Choroid plexus epithelial cell (primary cell): ENCODE results near the gene PPM1L.

Experiments
- DNase-seq: peaks from one replicate; pipeline ENCODE4 v3.0.0-alpha.2; 2010; ENCODE audit warnings: low read depth
- H3K4me3 ChIP-seq: 2 replicates; pipeline ENCODE4 v1.5.1; 2011; ENCODE audit warnings: low read depth, mild to moderate bottlenecking, control low read depth, low read length, moderate library complexity
- TF ChIP-seq, protein P1 (sequence below): conservative IDR thresholded peaks from 2 replicates; pipeline ENCODE4 v1.5.1; 2011; ENCODE audit warnings: low read depth, mild to moderate bottlenecking, control low read depth, inconsistent platforms, low read length, moderate library complexity

PPM1L gene

DNA sequence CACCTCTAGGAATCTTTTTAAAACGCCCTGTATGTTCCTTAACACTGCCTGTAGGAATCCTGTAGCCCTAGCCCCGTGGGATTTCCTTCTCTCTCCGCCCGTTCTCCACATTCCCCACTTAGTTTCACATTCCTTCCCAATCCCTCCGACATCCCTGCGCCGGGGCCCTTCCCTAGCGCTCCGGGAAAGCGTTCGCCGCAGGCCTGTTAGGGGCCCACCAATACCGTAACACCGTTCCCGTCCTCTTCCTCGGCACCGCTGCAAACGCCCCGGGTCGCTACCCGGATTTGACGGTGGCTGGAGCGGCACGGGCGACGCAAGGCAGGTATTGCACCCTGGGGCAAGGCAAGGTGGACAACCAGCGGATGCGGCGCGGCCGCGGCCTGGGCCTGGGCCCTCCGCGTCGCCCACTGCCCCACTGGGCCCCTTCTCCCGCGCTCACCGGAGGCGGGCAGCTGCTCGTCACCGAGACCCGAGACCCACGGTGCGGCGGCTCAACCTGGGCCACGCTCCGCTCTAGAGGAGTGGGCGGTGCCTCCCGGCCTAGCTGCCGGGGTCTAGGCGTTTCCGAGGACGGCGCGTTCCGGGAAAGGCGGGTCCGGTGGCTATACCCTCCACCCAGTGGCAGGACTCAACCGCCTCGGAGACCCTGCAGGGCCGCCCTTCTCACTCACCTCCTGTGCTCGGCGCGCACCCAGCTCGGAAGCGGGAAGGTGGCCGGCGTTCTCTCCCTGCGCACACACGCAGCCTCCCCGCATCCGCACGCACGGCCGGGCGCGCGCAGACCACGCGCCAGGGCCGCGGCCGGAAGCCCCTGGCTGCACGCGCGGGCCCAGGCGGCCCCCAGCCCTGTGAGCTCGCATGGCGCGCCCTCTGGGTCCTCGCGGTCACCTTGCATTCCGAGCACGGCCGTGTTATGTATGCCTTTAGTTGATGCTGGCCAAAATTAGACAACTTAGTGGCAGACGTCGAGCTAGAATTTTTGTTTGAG is 348.8 kb downstream of the PPM1L start, which contains the start of gene B3GALNT1:
B3GALNT1 (minus strand) TSS at position 789 of the 991 bp plus-strand sequence. CDS start 18,595 bp downstream, outside the sequence.
- DNase-seq: peak; percentile 50
- TF ChIP-seq, protein P1, sequence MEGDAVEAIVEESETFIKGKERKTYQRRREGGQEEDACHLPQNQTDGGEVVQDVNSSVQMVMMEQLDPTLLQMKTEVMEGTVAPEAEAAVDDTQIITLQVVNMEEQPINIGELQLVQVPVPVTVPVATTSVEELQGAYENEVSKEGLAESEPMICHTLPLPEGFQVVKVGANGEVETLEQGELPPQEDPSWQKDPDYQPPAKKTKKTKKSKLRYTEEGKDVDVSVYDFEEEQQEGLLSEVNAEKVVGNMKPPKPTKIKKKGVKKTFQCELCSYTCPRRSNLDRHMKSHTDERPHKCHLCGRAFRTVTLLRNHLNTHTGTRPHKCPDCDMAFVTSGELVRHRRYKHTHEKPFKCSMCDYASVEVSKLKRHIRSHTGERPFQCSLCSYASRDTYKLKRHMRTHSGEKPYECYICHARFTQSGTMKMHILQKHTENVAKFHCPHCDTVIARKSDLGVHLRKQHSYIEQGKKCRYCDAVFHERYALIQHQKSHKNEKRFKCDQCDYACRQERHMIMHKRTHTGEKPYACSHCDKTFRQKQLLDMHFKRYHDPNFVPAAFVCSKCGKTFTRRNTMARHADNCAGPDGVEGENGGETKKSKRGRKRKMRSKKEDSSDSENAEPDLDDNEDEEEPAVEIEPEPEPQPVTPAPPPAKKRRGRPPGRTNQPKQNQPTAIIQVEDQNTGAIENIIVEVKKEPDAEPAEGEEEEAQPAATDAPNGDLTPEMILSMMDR: no peak
- peak within 1 kb of the TSS; percentile 68 for H3K4me3 ChIP-seq

DNA sequence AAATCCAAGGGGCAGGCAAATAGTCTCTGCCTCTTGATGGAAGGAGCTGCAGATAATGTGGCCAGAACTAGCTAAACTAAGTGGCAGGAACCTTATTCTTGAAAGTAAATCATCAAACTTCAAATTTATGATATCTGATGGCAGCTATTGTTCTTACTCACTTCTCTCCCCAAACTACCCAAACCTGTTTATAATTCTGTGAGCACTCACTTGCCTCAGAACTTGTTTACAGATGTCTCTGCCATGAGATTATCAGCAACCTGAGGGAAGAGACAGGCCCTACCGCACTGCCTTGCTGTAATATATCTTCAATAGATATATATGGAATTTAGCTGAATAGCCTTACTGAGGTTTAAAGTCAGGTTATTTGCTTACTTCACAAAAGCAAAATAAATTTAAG is 351.3 kb downstream of the PPM1L start:
- TF ChIP-seq, protein P1: no peak
- no peak for DNase-seq
- H3K4me3 ChIP-seq: no peak overlapping the region

DNA sequence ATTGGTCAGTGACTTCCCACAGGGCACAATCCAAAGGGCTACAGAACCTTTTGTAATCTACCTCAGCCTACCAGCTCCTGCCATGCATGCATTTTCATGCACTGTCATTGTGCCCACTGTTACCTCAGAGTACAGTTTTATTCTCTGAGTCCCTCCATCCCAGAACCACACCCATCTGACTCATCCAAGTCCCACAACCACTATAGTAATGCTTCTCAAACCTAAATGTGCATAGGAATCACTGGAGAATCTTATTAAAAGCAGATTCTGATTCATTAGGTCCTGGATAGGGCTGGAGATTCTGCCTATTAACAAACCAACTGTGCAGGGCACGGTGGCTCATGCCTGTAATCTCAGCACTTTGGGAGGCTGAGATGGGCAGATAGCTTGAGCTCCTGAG is 352.8 kb downstream of the PPM1L start:
- no peak for DNase-seq
- no peak overlapping the region for H3K4me3 ChIP-seq
- TF ChIP-seq, protein P1: no peak

DNA sequence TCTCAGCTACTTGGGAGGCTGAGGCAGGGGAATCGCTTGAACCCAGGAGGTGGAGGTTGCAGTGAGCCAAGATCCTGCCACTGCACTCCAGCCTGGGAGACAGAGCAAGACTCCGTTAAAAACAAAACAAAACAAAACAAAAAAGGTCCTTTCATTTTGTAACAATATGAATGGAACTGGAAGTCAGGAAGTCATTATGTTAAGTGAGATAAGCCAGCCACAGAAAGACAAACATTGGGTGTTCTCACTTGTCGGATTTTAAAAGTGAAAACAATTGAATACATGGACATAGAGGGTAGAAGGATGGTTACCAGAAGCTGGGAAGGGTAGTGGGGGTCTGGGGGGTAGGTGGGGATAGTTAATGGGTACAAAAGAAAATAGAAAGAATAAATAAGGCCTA is 361.6 kb downstream of the PPM1L start:
- no peak overlapping the region for H3K4me3 ChIP-seq
- TF ChIP-seq, protein P1: no peak
- no peak for DNase-seq

DNA sequence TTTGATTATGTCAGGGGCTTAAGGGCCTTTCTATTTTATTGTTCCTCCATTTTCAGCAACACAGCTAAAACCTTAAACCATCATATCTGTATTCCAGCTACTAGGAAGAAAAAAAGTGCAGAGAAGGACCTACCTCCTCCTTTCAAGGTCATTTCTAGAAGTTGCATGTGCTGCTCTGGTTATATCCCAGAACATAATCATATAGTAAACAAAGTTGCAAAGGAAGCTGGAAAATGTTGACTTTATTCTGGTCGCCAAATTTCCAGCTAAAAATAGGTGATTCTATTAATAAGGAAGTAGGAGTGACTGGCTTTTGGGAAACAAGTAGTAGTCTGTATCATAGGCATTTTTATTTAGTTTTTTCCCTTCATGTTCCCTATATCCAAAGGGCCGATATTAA is 370.5 kb downstream of the PPM1L start:
- TF ChIP-seq, protein P1: no peak
- H3K4me3 ChIP-seq: no peak overlapping the region
- no peak for DNase-seq
